PC-3 (cell line): Measurements from ENCODE around the gene YIPF4.

Experiments used
- CTCF ChIP-seq: fragments of 300-600 bp; sonication (generic); conservative IDR thresholded peaks from 2 replicates; pipeline ENCODE4 v1.5.1; 2017; ENCODE audit warnings: antibody characterized with exemption, low read depth, mild to moderate bottlenecking, low read length
- EZH2 ChIP-seq: fragments of 300-600 bp; sonication (generic); IDR thresholded peaks from one replicate; pipeline ENCODE4 v1.6.1; 2017; ENCODE audit warnings: antibody characterized with exemption, mild to moderate bottlenecking, low read length; ENCODE audit not compliant: unreplicated experiment

- TF ChIP-seq CTCF = no peak
- no peak for TF ChIP-seq EZH2
These were observed 3.4 kb upstream of the YIPF4 start for GRCh38 chr2:32274289-32274688.
